H1 (cell line): ENCODE results near the gene DCUN1D2. TPM values are rescaled to one million over a fixed set of nuclear protein-coding genes. Genes with fewer than 3 reads are reported as not detected.

Experiments
- EP300 ChIP-seq, 2 experiments: IDR thresholded peaks; 1 replicate in 1 of 2; 2 replicates in 1 of 2; pipeline ENCODE4 v1.6.1; 2011 to 2012; ENCODE audit warnings: low read depth in 2 of 2, low read length in 2 of 2, mild to moderate bottlenecking in 2 of 2, borderline replicate concordance in 1 of 2, inconsistent platforms in 1 of 2, moderate library complexity in 1 of 2
- GTF2F1 ChIP-seq: IDR thresholded peaks from 2 replicates; pipeline ENCODE4 v1.6.1; 2012; ENCODE audit warnings: low read depth, low read length, improper control_type of control experiment, borderline replicate concordance
- polyA plus RNA-seq, 7 experiments: library from polyadenylated mRNA; depleted of rRNA in 3 of 7; stranded (reverse) in 5 of 7; unstranded in 2 of 7; fragments of >200 nt in 5 of 7; fragments of 200-250 nt in 2 of 7; gene quantifications; 1 replicate in 5 of 7; 2 replicates in 1 of 7; 4 replicates in 1 of 7; pipeline versions ENCODE4 v1.2.1 to v1.2.3, GENCODE V29; 2011 to 2013; ENCODE audit warnings: missing spikeins in 2 of 7, mixed read lengths in 2 of 7
- total RNA-seq: library from RNA; stranded (reverse); fragmentation: NEBNext Ultra II Directional; extraction: Animal tissue kit (Norgen Biotek cat#: 25700); gene quantifications from 2 replicates; pipeline ENCODE4 v1.2.1, GENCODE V29; 2021
- TF ChIP-seq, protein P1 (sequence below): IDR thresholded peaks from 2 replicates; pipeline ENCODE4 v1.6.1; 2012; ENCODE audit warnings: inconsistent platforms

The DCUN1D2 gene
- total and polyA plus RNA-seq, 2 of the 8 experiments (the other 6 are each of a cell fraction or from before 2014, with no cell fraction given) = 19.5 to 35.3 TPM

DNA sequence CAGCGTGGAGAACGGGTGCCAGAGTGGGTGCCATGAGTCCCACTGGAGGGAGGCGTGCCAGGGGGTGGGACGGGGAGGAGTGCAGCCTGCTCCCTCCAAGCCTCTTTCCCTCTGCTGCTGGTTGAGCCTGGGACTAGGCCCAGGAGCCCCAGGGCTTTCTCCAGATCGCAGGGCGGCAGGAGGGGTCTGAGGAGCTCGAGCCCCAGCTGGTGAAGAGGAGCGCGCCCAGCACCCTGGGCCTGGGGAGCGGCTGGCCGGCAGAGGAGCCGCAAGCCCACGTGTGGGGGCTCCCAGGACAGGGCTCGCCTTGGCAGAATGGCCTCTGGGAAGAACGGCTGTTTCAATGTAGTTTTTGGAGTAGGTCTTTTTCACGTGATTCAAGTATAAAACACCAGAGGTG lies 12.2 kb upstream of the DCUN1D2 start (continued):
- TF ChIP-seq, protein P1, sequence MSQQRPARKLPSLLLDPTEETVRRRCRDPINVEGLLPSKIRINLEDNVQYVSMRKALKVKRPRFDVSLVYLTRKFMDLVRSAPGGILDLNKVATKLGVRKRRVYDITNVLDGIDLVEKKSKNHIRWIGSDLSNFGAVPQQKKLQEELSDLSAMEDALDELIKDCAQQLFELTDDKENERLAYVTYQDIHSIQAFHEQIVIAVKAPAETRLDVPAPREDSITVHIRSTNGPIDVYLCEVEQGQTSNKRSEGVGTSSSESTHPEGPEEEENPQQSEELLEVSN = no peak
- TF ChIP-seq GTF2F1 = no peak
- no peak for TF ChIP-seq EP300 (IDR thresholded peaks at IDR 0.05; ENCODE audit: borderline replicate concordance in 1 of 2, low read depth in 2 of 2, low read length in 2 of 2)
